ENCODE data around the gene PAFAH1B2. TPM values are rescaled to one million over a fixed set of nuclear protein-coding genes. Genes with fewer than 3 reads are reported as not detected.

PAFAH1B2 gene
- total RNA-seq, 2 donors from 2014 or later, result 53.7 to 87.6 TPM

- Mint-ChIP-seq H3K27me3 (no peaks in the 10 kb centered on the region), H3K9me3 (no peaks in the 10 kb centered on the region), H3K36me3 (ENCODE audit: low read depth) (peaks cover 5% of the 10 kb centered on the region)
Measured at GRCh38 chr11:117185736-117186430, 41.8 kb downstream of the PAFAH1B2 start.

GRCh38 chr11:117186431-117186761 is 42.3 kb downstream of the PAFAH1B2 start:
- H3K36me3 Mint-ChIP-seq (ENCODE audit: low read depth), result peaks cover 5% of the 10 kb centered on the region
- no peaks in the 10 kb centered on the region for H3K4me1 Mint-ChIP-seq
- ATAC-seq (replicated peaks), result no peak
- H3K27me3 Mint-ChIP-seq, result no peaks in the 10 kb centered on the region
- no peaks in the 10 kb centered on the region for H3K9me3 Mint-ChIP-seq
- H3K27ac Mint-ChIP-seq, result no peak overlapping the region
- no peak overlapping the region for H3K4me3 Mint-ChIP-seq

More at GRCh38 chr11:117185736-117186430, 41.8 kb downstream of the PAFAH1B2 start:
- Mint-ChIP-seq H3K4me1 (peaks cover 3% of the 10 kb centered on the region), H3K27ac (peak overlapping the region; percentile 22), H3K4me3 (no peak overlapping the region)
- ATAC-seq (replicated peaks), result no peak

GRCh38 chr11:117187007-117187406 is 42.9 kb downstream of the PAFAH1B2 start:
- no peaks in the 10 kb centered on the region for H3K4me1 Mint-ChIP-seq
- H3K4me3 Mint-ChIP-seq, result no peak overlapping the region
- H3K27me3 Mint-ChIP-seq, result no peaks in the 10 kb centered on the region
- peaks cover 7% of the 10 kb centered on the region for H3K36me3 Mint-ChIP-seq (ENCODE audit: low read depth)
- no peak for ATAC-seq (replicated peaks)
- H3K27ac Mint-ChIP-seq, result no peak overlapping the region
- no peaks in the 10 kb centered on the region for H3K9me3 Mint-ChIP-seq

- H3K9me3 Mint-ChIP-seq, result no peaks in the 10 kb centered on the region
Measured at GRCh38 chr11:117187428-117187798, 43.3 kb downstream of the PAFAH1B2 start.

GRCh38 chr11:117187799-117188481 is 43.9 kb downstream of the PAFAH1B2 start:
- Mint-ChIP-seq H3K27me3 (no peaks in the 10 kb centered on the region), H3K36me3 (ENCODE audit: low read depth) (peaks cover 13% of the 10 kb centered on the region), H3K4me1 (peaks cover 1% of the 10 kb centered on the region), H3K9me3 (no peaks in the 10 kb centered on the region), H3K4me3 (no peak overlapping the region), H3K27ac (no peak overlapping the region)
- no peak for ATAC-seq (replicated peaks)

More at GRCh38 chr11:117187428-117187798, 43.3 kb downstream of the PAFAH1B2 start:
- Mint-ChIP-seq H3K4me1 (no peaks in the 10 kb centered on the region), H3K36me3 (ENCODE audit: low read depth) (peaks cover 11% of the 10 kb centered on the region), H3K4me3 (no peak overlapping the region), H3K27ac (no peak overlapping the region), H3K27me3 (no peaks in the 10 kb centered on the region)
- ATAC-seq (replicated peaks), result no peak

GRCh38 chr11:117188620-117189081 is 44.6 kb downstream of the PAFAH1B2 start:
- Mint-ChIP-seq H3K4me3 (no peak overlapping the region), H3K9me3 (no peaks in the 10 kb centered on the region), H3K36me3 (ENCODE audit: low read depth) (peaks cover 16% of the 10 kb centered on the region), H3K4me1 (peaks cover 5% of the 10 kb centered on the region), H3K27me3 (no peaks in the 10 kb centered on the region), H3K27ac (no peak overlapping the region)
- no peak for ATAC-seq (replicated peaks)

- H3K36me3 Mint-ChIP-seq (ENCODE audit: low read depth), result peaks cover 13% of the 10 kb centered on the region
- no peaks in the 10 kb centered on the region for H3K9me3 Mint-ChIP-seq
- H3K27me3 Mint-ChIP-seq, result no peaks in the 10 kb centered on the region
- H3K27ac Mint-ChIP-seq, result no peak overlapping the region
- H3K4me1 Mint-ChIP-seq, result peaks cover 5% of the 10 kb centered on the region
- ATAC-seq (replicated peaks), result no peak
- H3K4me3 Mint-ChIP-seq, result no peak overlapping the region
Measured at GRCh38 chr11:117189191-117189940, 45.3 kb downstream of the PAFAH1B2 start.

- Mint-ChIP-seq H3K4me1 (peaks cover 5% of the 10 kb centered on the region), H3K27ac (no peak overlapping the region), H3K36me3 (ENCODE audit: low read depth) (peaks cover 13% of the 10 kb centered on the region), H3K4me3 (no peak overlapping the region), H3K9me3 (no peaks in the 10 kb centered on the region), H3K27me3 (no peaks in the 10 kb centered on the region)
- ATAC-seq (replicated peaks), result no peak
Measured at GRCh38 chr11:117189941-117190544, 46.0 kb downstream of the PAFAH1B2 start.

- H3K36me3 Mint-ChIP-seq (ENCODE audit: low read depth), result peaks cover 13% of the 10 kb centered on the region
- H3K27ac Mint-ChIP-seq, result no peak overlapping the region
- H3K4me1 Mint-ChIP-seq, result peaks cover 5% of the 10 kb centered on the region
- no peaks in the 10 kb centered on the region for H3K9me3 Mint-ChIP-seq
- no peak for ATAC-seq (replicated peaks)
- H3K27me3 Mint-ChIP-seq, result no peaks in the 10 kb centered on the region
- H3K4me3 Mint-ChIP-seq, result no peak overlapping the region
Measured at GRCh38 chr11:117191680-117192400, 47.8 kb downstream of the PAFAH1B2 start.

GRCh38 chr11:117192401-117192875 is 48.4 kb downstream of the PAFAH1B2 start:
- Mint-ChIP-seq H3K4me3 (no peak overlapping the region), H3K9me3 (no peaks in the 10 kb centered on the region), H3K36me3 (ENCODE audit: low read depth) (peaks cover 13% of the 10 kb centered on the region), H3K27ac (no peak overlapping the region), H3K27me3 (no peaks in the 10 kb centered on the region), H3K4me1 (peaks cover 5% of the 10 kb centered on the region)
- ATAC-seq (replicated peaks), result no peak

- peak overlapping the region; percentile 61 for H3K27ac Mint-ChIP-seq
- peaks cover 5% of the 10 kb centered on the region for H3K4me1 Mint-ChIP-seq
- H3K4me3 Mint-ChIP-seq, result no peak overlapping the region
- no peaks in the 10 kb centered on the region for H3K27me3 Mint-ChIP-seq
- peaks cover 13% of the 10 kb centered on the region for H3K36me3 Mint-ChIP-seq (ENCODE audit: low read depth)
- no peak for ATAC-seq (replicated peaks)
- no peaks in the 10 kb centered on the region for H3K9me3 Mint-ChIP-seq
Measured at GRCh38 chr11:117193130-117194020, 49.3 kb downstream of the PAFAH1B2 start.

- no peaks in the 10 kb centered on the region for H3K27me3 Mint-ChIP-seq
- peaks cover 13% of the 10 kb centered on the region for H3K36me3 Mint-ChIP-seq (ENCODE audit: low read depth)
- ATAC-seq (replicated peaks), result no peak
- H3K4me3 Mint-ChIP-seq, result no peak overlapping the region
- H3K9me3 Mint-ChIP-seq, result no peaks in the 10 kb centered on the region
- H3K27ac Mint-ChIP-seq, result no peak overlapping the region
- H3K4me1 Mint-ChIP-seq, result peaks cover 5% of the 10 kb centered on the region
Measured at GRCh38 chr11:117194267-117194666, 50.2 kb downstream of the PAFAH1B2 start.

- Mint-ChIP-seq H3K9me3 (no peaks in the 10 kb centered on the region), H3K36me3 (ENCODE audit: low read depth) (peaks cover 13% of the 10 kb centered on the region)
Measured at GRCh38 chr11:117195258-117195657, 51.2 kb downstream of the PAFAH1B2 start.

More at GRCh38 chr11:117195258-117195657, 51.2 kb downstream of the PAFAH1B2 start:
- Mint-ChIP-seq H3K27me3 (no peaks in the 10 kb centered on the region), H3K27ac (no peak overlapping the region), H3K4me1 (peaks cover 5% of the 10 kb centered on the region), H3K4me3 (no peak overlapping the region)
- ATAC-seq (replicated peaks), result no peak
